ENCODE data around the gene C1orf167. TPM values are rescaled to one million over a fixed set of nuclear protein-coding genes. Genes with fewer than 3 reads are reported as not detected.
A peak's percentile ranks its signal among the peaks of the same experiment; 100 is the strongest.

The C1orf167 gene
- total RNA-seq, 1 donor from 2014 or later, result 1.3 TPM

- DNase-seq, result peak; percentile 97
These were observed 25.9 kb upstream of the C1orf167 start, which contains the start of gene AGTRAP for GRCh38 chr1:11735854-11736745. Gene AGTRAP, plus strand, starts transcription at chr1:11736136. Its CDS starts 73 bp downstream, at chr1:11736209.

- DNase-seq, result peak; percentile 64
These were observed 25.0 kb upstream of the C1orf167 start for GRCh38 chr1:11736746-11737639.

GRCh38 chr1:11738096-11738495 lies 23.9 kb upstream of the C1orf167 start:
- no peak for DNase-seq

- no peak for DNase-seq
These were observed 23.2 kb upstream of the C1orf167 start for GRCh38 chr1:11738783-11739182.

- DNase-seq, result no peak
These were observed 21.5 kb upstream of the C1orf167 start for GRCh38 chr1:11740258-11741192.

GRCh38 chr1:11741482-11741881 lies 20.5 kb upstream of the C1orf167 start:
- DNase-seq, result no peak

GRCh38 chr1:11741919-11742558 lies 20.0 kb upstream of the C1orf167 start:
- DNase-seq, result no peak

GRCh38 chr1:11744287-11744686 lies 17.7 kb upstream of the C1orf167 start:
- DNase-seq, result no peak

GRCh38 chr1:11746092-11746491 lies 15.9 kb upstream of the C1orf167 start:
- DNase-seq, result no peak

GRCh38 chr1:11746795-11747487 lies 15.1 kb upstream of the C1orf167 start:
- DNase-seq, result no peak

- no peak for DNase-seq
These were observed 13.4 kb upstream of the C1orf167 start for GRCh38 chr1:11748294-11749202.

GRCh38 chr1:11749203-11749689 lies 12.7 kb upstream of the C1orf167 start:
- no peak for DNase-seq

GRCh38 chr1:11749996-11750395 lies 12.0 kb upstream of the C1orf167 start:
- no peak for DNase-seq

GRCh38 chr1:11751087-11751486 lies 10.9 kb upstream of the C1orf167 start:
- DNase-seq, result no peak

- no peak for DNase-seq
These were observed 9.5 kb upstream of the C1orf167 start for GRCh38 chr1:11752359-11753088.

- no peak for DNase-seq
These were observed 8.3 kb upstream of the C1orf167 start for GRCh38 chr1:11753555-11754208.

- no peak for DNase-seq
These were observed 4.9 kb upstream of the C1orf167 start for GRCh38 chr1:11757047-11757446.

GRCh38 chr1:11759791-11760190 lies 2.2 kb upstream of the C1orf167 start:
- no peak for DNase-seq
